ENCODE data around the gene YAP1.

YAP1 gene

DNA sequence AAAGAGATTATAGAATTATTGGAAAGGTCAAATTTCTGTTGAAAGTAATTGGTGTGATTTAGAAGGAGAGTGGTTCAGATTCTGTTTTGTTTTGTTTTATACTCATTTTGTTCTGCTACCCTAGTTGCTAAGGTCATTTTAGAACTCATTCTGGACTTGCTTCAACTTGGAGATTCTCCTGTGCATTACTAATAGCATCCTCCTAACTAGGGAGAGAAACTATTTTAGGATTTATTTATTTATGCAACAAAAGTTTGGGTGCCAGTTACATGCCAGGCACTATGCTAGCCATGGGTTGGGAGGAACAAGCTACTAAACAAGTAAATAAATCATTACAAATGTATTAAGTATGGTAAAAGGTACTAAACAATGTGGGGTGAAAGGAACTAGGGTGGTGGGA is 84.0 kb downstream of the YAP1 start:
- Histone ChIP-seq H3K4me2 (ENCODE audit: low read depth, low read length) (no peak overlapping the region), H3K27me3 (replicated peaks; ENCODE audit: insufficient read depth, low read length) (no peaks in the 10 kb centered on the region), H3K9me3 (replicated peaks; ENCODE audit: insufficient read depth, low read length) (no peaks in the 10 kb centered on the region), H3K4me3 (ENCODE audit: low read length) (no peak overlapping the region), H3K9me2 (replicated peaks; ENCODE audit: insufficient read depth, low read length) (no peaks in the 10 kb centered on the region), H3K79me2 (ENCODE audit: low read length) (no peaks in the 10 kb centered on the region), H2AFZ (ENCODE audit: low read length) (no peak overlapping the region), H3K4me1 (ENCODE audit: low read length) (no peaks in the 10 kb centered on the region), H3K36me3 (replicated peaks; ENCODE audit: insufficient read depth, low read length) (no peaks in the 10 kb centered on the region), H4K20me1 (ENCODE audit: insufficient read depth, low read length) (no peaks in the 10 kb centered on the region), H3K27ac (ENCODE audit: low read length) (no peak overlapping the region), H3F3A (ENCODE audit: insufficient read depth, low read length) (no peaks in the 10 kb centered on the region), H3K9ac (ENCODE audit: low read length) (no peak overlapping the region)
- TF ChIP-seq, protein P1, sequence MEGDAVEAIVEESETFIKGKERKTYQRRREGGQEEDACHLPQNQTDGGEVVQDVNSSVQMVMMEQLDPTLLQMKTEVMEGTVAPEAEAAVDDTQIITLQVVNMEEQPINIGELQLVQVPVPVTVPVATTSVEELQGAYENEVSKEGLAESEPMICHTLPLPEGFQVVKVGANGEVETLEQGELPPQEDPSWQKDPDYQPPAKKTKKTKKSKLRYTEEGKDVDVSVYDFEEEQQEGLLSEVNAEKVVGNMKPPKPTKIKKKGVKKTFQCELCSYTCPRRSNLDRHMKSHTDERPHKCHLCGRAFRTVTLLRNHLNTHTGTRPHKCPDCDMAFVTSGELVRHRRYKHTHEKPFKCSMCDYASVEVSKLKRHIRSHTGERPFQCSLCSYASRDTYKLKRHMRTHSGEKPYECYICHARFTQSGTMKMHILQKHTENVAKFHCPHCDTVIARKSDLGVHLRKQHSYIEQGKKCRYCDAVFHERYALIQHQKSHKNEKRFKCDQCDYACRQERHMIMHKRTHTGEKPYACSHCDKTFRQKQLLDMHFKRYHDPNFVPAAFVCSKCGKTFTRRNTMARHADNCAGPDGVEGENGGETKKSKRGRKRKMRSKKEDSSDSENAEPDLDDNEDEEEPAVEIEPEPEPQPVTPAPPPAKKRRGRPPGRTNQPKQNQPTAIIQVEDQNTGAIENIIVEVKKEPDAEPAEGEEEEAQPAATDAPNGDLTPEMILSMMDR (IDR thresholded peaks at IDR 0.05; ENCODE audit: low read length), result no peak
- TF ChIP-seq EZH2phosphoT487 (IDR thresholded peaks at IDR 0.05; ENCODE audit: low read length) (no peak), EZH2 (optimal IDR thresholded peaks at IDR 0.05; ENCODE audit: low read depth, low read length) (no peak)
- DNase-seq, result no peak

DNA sequence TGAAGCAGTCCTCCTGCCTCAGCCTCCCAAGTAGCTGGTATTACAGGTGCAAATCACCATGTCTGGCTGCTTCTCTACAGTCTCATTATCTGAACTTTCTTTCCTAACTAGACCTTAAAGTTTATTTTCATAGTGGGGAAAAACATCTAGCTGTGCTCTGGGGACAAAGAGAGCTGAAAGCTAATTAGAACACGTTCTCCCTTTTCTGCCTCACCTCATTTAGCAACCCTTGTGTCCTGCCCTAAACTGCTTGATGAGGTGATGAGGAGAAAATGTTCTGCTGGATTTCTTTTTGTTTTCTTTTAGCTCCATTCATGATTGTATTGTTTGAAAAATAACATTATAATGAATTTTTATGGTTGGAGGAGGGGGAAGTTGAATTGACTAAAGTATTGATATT is 84.7 kb downstream of the YAP1 start:
- Histone ChIP-seq H3K36me3 (replicated peaks; ENCODE audit: insufficient read depth, low read length) (no peaks in the 10 kb centered on the region), H3K9me2 (replicated peaks; ENCODE audit: insufficient read depth, low read length) (no peaks in the 10 kb centered on the region), H3F3A (ENCODE audit: insufficient read depth, low read length) (no peaks in the 10 kb centered on the region), H3K4me3 (ENCODE audit: low read length) (no peak overlapping the region), H3K27ac (ENCODE audit: low read length) (no peak overlapping the region), H3K9ac (ENCODE audit: low read length) (no peak overlapping the region), H3K27me3 (replicated peaks; ENCODE audit: insufficient read depth, low read length) (no peaks in the 10 kb centered on the region), H4K20me1 (ENCODE audit: insufficient read depth, low read length) (no peaks in the 10 kb centered on the region), H3K9me3 (replicated peaks; ENCODE audit: insufficient read depth, low read length) (no peaks in the 10 kb centered on the region), H2AFZ (ENCODE audit: low read length) (no peak overlapping the region), H3K4me1 (ENCODE audit: low read length) (no peaks in the 10 kb centered on the region), H3K79me2 (ENCODE audit: low read length) (no peaks in the 10 kb centered on the region), H3K4me2 (ENCODE audit: low read depth, low read length) (no peak overlapping the region)
- DNase-seq, result no peak
- TF ChIP-seq, protein P1 (IDR thresholded peaks at IDR 0.05; ENCODE audit: low read length), result no peak
- TF ChIP-seq EZH2 (optimal IDR thresholded peaks at IDR 0.05; ENCODE audit: low read depth, low read length), result no peak
- no peak for TF ChIP-seq EZH2phosphoT487 (IDR thresholded peaks at IDR 0.05; ENCODE audit: low read length)

DNA sequence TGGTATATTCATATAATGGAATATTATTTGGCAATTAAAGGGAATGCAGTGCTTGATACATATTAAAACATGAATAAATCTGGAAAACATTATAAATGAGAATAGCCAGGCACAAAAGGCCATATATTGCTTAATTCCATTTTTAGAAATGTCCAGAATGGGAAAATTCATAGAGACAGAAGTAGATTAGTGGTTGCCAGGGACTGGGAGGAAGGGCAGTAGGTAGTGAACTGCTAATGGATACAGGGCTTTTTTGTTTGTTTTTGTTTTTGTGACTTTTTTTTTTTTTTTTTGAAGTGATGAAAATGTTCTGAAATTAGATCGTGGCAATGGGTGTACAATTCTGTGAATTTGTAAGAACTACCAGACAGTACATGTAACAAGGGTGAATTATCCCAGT is 86.1 kb downstream of the YAP1 start:
- Histone ChIP-seq H3K36me3 (replicated peaks; ENCODE audit: insufficient read depth, low read length) (no peaks in the 10 kb centered on the region), H4K20me1 (ENCODE audit: insufficient read depth, low read length) (no peaks in the 10 kb centered on the region), H3K27ac (ENCODE audit: low read length) (no peak overlapping the region), H3K9ac (ENCODE audit: low read length) (no peak overlapping the region), H3K4me2 (ENCODE audit: low read depth, low read length) (no peak overlapping the region), H3K79me2 (ENCODE audit: low read length) (no peaks in the 10 kb centered on the region), H3K9me3 (replicated peaks; ENCODE audit: insufficient read depth, low read length) (no peaks in the 10 kb centered on the region), H3K4me3 (ENCODE audit: low read length) (no peak overlapping the region), H3K9me2 (replicated peaks; ENCODE audit: insufficient read depth, low read length) (no peaks in the 10 kb centered on the region), H3K27me3 (replicated peaks; ENCODE audit: insufficient read depth, low read length) (no peaks in the 10 kb centered on the region), H2AFZ (ENCODE audit: low read length) (no peak overlapping the region), H3K4me1 (ENCODE audit: low read length) (no peaks in the 10 kb centered on the region), H3F3A (ENCODE audit: insufficient read depth, low read length) (no peaks in the 10 kb centered on the region)
- no peak for TF ChIP-seq EZH2 (optimal IDR thresholded peaks at IDR 0.05; ENCODE audit: low read depth, low read length)
- no peak for TF ChIP-seq EZH2phosphoT487 (IDR thresholded peaks at IDR 0.05; ENCODE audit: low read length)
- TF ChIP-seq, protein P1 (IDR thresholded peaks at IDR 0.05; ENCODE audit: low read length), result no peak
- no peak for DNase-seq

All from MM.1S (cell line).